IPS DF 6.9 (cell line): ENCODE data around the gene ANAPC4.
"Not testable (repeated sequence)": the region's sequence is repeated elsewhere in the genome, so short reads cannot be mapped to it uniquely, and the experiment has no call there.

Experiments
- DNase-seq: peaks from one replicate; pipeline ENCODE4 v3.0.0-alpha.2; 2013; ENCODE audit warnings: low read depth, low spot score
- H3K27ac ChIP-seq: one replicate; pipeline ENCODE4 v1.5.1; 2013; ENCODE audit warnings: low read length, control low read depth
- H3K27me3 ChIP-seq: 2 replicates; pipeline ENCODE4 v1.6.1; 2013; ENCODE audit warnings: mild to moderate bottlenecking, low read length; ENCODE audit not compliant: control insufficient read depth, insufficient read depth
- H3K36me3 ChIP-seq: 2 replicates; pipeline ENCODE4 v1.6.1; 2013; ENCODE audit warnings: low read length; ENCODE audit not compliant: control insufficient read depth, insufficient read depth
- H3K4me1 ChIP-seq: 2 replicates; pipeline ENCODE4 v1.6.1; 2013; ENCODE audit warnings: low read length; ENCODE audit not compliant: control insufficient read depth, insufficient read depth
- H3K4me3 ChIP-seq: 2 replicates; pipeline ENCODE4 v1.5.1; 2013; ENCODE audit warnings: mild to moderate bottlenecking, low read length
- H3K9me3 ChIP-seq: 2 replicates; pipeline ENCODE4 v1.6.1; 2013; ENCODE audit warnings: low read length, inconsistent platforms; ENCODE audit not compliant: control insufficient read depth, insufficient read depth
- WGBS: extraction: QIAGEN DNeasy Blood & Tissue Kit; methylation state at CpG from one replicate; pipeline ENCODE4 v1.1.7; 2013; ENCODE audit warnings: mixed read lengths, missing lambda C conversion rate; ENCODE audit not compliant: insufficient read length, insufficient coverage; 5-methylcytosine and 5-hydroxymethylcytosine counted together

Gene ANAPC4

GRCh38 chr4:25350561-25350960, 26.5 kb upstream of the ANAPC4 start:
- no CpG with 5 or more reads among the region's 2 CpGs for WGBS
- no peaks in the 10 kb centered on the region for H3K4me1 ChIP-seq

GRCh38 chr4:25351777-25352416, 25.2 kb upstream of the ANAPC4 start:
- no peak overlapping the region for H3K27ac ChIP-seq
- H3K27me3 ChIP-seq = no peaks in the 10 kb centered on the region
- no peak for DNase-seq
- no peak overlapping the region for H3K4me3 ChIP-seq
- H3K4me1 ChIP-seq = no peaks in the 10 kb centered on the region
- H3K9me3 ChIP-seq = no peaks in the 10 kb centered on the region
- WGBS = no CpG with 5 or more reads among the region's 4 CpGs
- H3K36me3 ChIP-seq = no peaks in the 10 kb centered on the region

More at GRCh38 chr4:25350561-25350960, 26.5 kb upstream of the ANAPC4 start:
- H3K9me3 ChIP-seq = no peaks in the 10 kb centered on the region
- H3K4me3 ChIP-seq = no peak overlapping the region
- H3K27me3 ChIP-seq = no peaks in the 10 kb centered on the region
- H3K27ac ChIP-seq = no peak overlapping the region
- DNase-seq = no peak
- H3K36me3 ChIP-seq = no peaks in the 10 kb centered on the region

- Histone ChIP-seq H3K9me3 (no peaks in the 10 kb centered on the region), H3K36me3 (no peaks in the 10 kb centered on the region), H3K27ac (no peak overlapping the region), H3K27me3 (no peaks in the 10 kb centered on the region), H3K4me1 (no peaks in the 10 kb centered on the region), H3K4me3 (no peak overlapping the region)
- no CpG with 5 or more reads among the region's 2 CpGs for WGBS
- no peak for DNase-seq
Observed at GRCh38 chr4:25356068-25356467, 21.0 kb upstream of the ANAPC4 start.

- no peaks in the 10 kb centered on the region; the same call in 1 of the 2 replicates for H3K9me3 ChIP-seq
- H3K27ac ChIP-seq = no peak overlapping the region
- no peaks in the 10 kb centered on the region for H3K27me3 ChIP-seq
- WGBS = no CpG with 5 or more reads among the region's 14 CpGs
- DNase-seq = no peak
- H3K36me3 ChIP-seq = no peaks in the 10 kb centered on the region
- no peak overlapping the region for H3K4me3 ChIP-seq
- H3K4me1 ChIP-seq = no peaks in the 10 kb centered on the region
Observed at GRCh38 chr4:25358515-25359275, 18.4 kb upstream of the ANAPC4 start.

- DNase-seq = no peak
- H3K36me3 ChIP-seq = no peaks in the 10 kb centered on the region
- no peak overlapping the region for H3K4me3 ChIP-seq
- H3K27me3 ChIP-seq = no peaks in the 10 kb centered on the region
- no peak overlapping the region for H3K27ac ChIP-seq
- no CpG with 5 or more reads among the region's 9 CpGs for WGBS
- no peaks in the 10 kb centered on the region; the same call in 1 of the 2 replicates for H3K9me3 ChIP-seq
- no peaks in the 10 kb centered on the region for H3K4me1 ChIP-seq
Observed at GRCh38 chr4:25361253-25361652, 15.8 kb upstream of the ANAPC4 start.

GRCh38 chr4:25367004-25367621, 9.9 kb upstream of the ANAPC4 start:
- Histone ChIP-seq H3K27ac (no peak overlapping the region), H3K36me3 (no peaks in the 10 kb centered on the region; the same call in 1 of the 2 replicates), H3K27me3 (no peaks in the 10 kb centered on the region), H3K4me1 (no peaks in the 10 kb centered on the region; the same call in 1 of the 2 replicates), H3K9me3 (no peaks in the 10 kb centered on the region), H3K4me3 (no peak overlapping the region)
- DNase-seq = no peak
- WGBS = no CpG with 5 or more reads among the region's 2 CpGs

- no peaks in the 10 kb centered on the region for H3K9me3 ChIP-seq
- no peak for DNase-seq
- H3K27ac ChIP-seq = no peak overlapping the region
- no peaks in the 10 kb centered on the region for H3K27me3 ChIP-seq
- no peaks in the 10 kb centered on the region; the same call in 1 of the 2 replicates for H3K36me3 ChIP-seq
- H3K4me3 ChIP-seq = no peak overlapping the region
- no peaks in the 10 kb centered on the region; the same call in 1 of the 2 replicates for H3K4me1 ChIP-seq
Observed at GRCh38 chr4:25367877-25368276, 9.2 kb upstream of the ANAPC4 start.

GRCh38 chr4:25368315-25368714, 8.7 kb upstream of the ANAPC4 start:
- H3K27me3 ChIP-seq = no peaks in the 10 kb centered on the region
- WGBS = no CpG with 5 or more reads among the region's 6 CpGs
- no peak overlapping the region for H3K27ac ChIP-seq
- no peaks in the 10 kb centered on the region for H3K9me3 ChIP-seq
- no peaks in the 10 kb centered on the region; the same call in 1 of the 2 replicates for H3K4me1 ChIP-seq
- DNase-seq = no peak
- H3K36me3 ChIP-seq = no peaks in the 10 kb centered on the region; the same call in 1 of the 2 replicates
- H3K4me3 ChIP-seq = no peak overlapping the region

- no peaks in the 10 kb centered on the region for H3K27me3 ChIP-seq
- H3K27ac ChIP-seq = no peak overlapping the region
- DNase-seq = no peak
- H3K36me3 ChIP-seq = no peaks in the 10 kb centered on the region; the same call in 1 of the 2 replicates
- H3K4me1 ChIP-seq = no peaks in the 10 kb centered on the region; the same call in 1 of the 2 replicates
- no peak overlapping the region for H3K4me3 ChIP-seq
- WGBS = no CpG with 5 or more reads among the region's 2 CpGs
- no peaks in the 10 kb centered on the region for H3K9me3 ChIP-seq
Observed at GRCh38 chr4:25370242-25370641, 6.8 kb upstream of the ANAPC4 start.

- H3K4me3 ChIP-seq, DNase-seq, H3K4me1 ChIP-seq, H3K9me3 ChIP-seq, H3K27me3 ChIP-seq, H3K27ac ChIP-seq, H3K36me3 ChIP-seq: not testable (repeated sequence)
- no CpG with 5 or more reads among the region's 9 CpGs for WGBS
Observed at GRCh38 chr4:25372549-25372948, 4.5 kb upstream of the ANAPC4 start.
